HG03565 (cell line): ENCODE results near the gene INTS6.
"Not testable (repeated sequence)": the region's sequence is repeated elsewhere in the genome, so short reads cannot be mapped to it uniquely, and the experiment has no call there.

Experiments used
- ATAC-seq: cut with Tn5 transposase; IDR thresholded peaks from one replicate; pipeline ENCODE4 v1.9.1; 2021; ENCODE audit warnings: mild to moderate bottlenecking, moderate library complexity; ENCODE audit not compliant: unreplicated experiment

Gene INTS6

DNA sequence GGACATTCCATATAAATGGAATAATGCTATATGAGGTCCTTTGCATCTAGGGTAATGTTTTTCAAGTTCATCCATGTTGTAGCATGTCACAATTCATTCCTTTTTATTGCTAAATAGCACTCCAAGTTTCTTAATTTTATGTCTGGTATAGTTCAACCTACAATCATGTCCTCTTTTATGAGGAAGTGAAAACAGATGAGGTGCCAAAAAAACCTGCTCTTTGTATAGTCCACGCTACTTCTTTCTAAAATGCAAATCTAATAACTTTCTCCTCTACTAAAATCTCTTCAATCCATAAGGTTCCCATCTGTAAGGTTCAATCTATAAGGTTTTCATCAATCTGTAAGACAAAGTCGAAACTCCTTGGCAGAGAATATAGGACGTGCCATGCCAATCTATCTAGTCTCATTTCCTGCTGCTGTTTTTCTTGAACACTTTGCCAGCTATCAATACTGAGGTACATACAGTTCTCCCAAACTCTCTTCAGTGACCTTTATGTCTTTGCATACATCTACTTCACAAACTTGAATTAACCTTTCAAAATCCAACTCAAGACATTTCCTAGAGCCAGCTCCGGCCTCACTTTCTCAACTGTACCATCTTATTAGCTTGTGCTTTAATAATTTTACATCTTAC lies 33.7 kb downstream of the INTS6 start:
- ATAC-seq: peak; percentile 47

DNA sequence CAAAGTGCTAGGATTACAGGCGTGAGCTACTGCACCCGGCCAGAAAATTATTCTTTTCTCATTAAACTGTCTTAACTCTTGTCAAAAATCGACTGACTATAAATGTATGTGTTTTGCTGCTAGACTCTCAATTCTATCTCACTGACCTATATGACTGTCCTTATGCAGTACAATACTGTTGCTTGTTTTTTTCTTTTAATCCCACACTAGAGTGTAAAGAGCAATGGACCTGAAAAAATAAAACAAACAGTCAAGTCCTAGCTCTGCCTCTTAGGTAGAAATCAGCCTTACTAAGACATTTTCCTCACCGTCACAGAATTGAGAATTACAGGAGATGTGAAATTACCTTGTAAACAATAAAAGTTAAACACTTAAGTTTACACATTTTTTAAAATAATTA lies 35.1 kb downstream of the INTS6 start:
- no peak for ATAC-seq

DNA sequence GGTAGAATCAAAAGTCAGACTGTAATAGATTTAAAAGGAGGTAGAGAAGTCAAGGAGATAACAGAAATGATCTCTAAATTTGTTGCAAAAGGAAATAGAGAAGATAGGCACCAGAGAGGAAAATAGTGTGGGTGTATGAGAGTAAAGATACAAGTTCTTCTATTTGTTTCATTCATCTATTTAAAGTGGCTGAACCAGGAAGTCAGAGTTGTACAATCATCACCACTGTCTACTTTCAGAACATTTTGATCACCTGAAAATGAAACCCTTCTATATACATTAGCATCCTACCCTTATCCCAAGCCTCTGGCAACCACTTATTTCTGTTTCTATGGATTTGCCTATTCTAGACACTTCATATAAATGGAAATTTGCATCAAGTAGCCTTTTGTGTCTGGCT lies 36.7 kb downstream of the INTS6 start:
- no peak for ATAC-seq

DNA sequence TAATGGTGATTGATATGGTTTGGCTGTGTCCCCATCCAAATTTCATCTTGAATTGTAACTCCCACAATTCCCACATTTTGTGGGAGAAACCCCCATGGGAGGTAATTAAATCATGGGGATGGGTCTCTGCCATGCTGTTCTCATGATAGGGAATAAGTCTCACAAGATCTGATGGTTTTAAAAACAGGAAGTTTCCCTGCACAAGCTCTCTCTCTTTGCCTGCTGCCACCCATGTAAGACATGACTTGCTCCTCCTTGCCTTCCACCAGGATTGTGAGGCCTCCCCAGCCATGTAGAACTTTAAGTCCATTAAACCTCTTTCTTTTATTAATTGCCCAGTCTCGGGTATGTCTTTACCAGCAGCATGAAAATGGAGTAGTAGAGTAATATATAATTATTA lies 37.5 kb downstream of the INTS6 start:
- ATAC-seq: not testable (repeated sequence)

DNA sequence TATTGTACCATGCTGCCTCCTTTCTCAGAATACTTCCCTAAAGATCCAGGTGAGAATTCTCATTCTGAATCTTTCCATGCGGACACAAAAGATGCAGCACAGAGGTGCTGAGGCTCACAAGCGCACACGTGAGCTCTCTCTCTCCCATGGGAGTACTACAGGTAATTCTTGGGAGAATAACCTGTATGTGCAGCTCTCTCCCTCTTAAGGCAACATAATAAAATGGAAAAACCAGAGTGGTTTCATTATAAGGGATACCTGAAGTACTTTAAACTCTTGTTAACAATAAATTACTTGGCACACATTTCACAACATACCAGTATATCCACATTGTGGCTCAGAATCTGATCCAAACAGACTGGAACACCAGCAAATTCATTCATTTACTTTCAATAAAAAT lies 40.4 kb downstream of the INTS6 start:
- ATAC-seq: no peak

DNA sequence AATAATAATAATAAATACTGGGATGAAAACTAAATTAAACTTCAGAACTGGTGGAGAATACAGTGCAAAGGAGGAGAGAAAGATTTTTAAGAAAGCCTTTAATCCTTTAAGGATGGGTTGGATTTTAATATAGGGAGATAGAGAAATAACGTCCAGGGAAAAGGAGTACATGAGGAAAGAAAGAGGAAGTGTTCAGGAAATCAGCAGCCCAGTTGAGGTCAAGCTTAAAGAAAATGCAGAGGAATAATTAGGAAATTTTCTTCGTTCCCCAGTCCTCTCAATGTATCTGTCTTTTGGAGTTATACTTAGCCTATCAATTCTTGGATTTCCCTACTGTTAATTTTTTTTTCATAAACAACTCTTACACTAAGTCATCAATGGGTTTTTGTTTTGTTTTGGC lies 47.7 kb downstream of the INTS6 start:
- no peak for ATAC-seq

DNA sequence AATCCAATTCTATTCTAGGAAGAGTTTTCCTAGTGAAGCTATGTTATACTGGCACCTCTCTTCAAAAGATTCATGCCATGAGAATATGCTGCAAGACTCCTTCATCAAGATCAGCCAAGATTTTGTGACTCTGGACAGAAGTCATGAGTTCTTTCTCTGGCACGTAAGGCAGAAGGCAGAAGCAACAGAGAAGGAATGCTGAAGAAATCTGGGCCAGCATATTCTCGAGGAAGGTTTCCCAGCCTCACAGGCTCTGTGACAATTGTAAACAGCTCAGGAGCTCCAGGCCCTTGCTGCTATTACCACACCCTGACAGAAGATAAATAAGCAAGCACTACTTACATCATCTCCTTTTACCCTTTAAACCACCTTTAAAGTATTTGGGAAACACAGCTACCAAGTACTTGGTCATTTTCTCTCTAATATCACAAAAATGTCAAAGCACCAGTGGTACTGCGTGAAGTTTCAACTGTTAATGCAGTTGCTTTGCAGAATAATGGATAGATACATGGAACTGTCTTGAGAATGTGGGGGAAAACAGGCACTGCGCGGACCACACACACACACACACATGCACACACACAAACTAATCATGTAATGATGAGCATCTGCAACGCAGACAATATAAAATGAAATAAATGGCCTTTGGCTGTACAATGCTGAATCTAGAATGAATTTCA lies 55.4 kb downstream of the INTS6 start:
- ATAC-seq: no peak

DNA sequence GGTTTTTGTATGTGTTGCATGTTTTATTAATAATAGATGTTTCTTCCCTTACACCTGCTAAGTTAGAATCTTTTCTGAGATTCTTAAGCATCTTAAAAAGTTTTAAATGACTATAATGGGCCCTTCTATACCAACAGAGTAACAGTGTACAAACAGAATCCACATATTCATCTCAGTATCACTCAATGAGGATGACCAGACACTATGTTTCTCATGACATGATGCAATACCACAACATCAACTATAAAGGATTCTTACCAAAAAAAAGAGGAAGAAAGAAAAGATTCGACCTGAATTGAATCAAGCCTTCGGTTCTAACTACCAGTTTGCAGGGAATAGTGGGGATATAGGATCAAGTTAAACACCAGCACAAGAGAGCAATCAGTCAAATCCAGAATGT lies 56.5 kb downstream of the INTS6 start:
- peak; percentile 72 for ATAC-seq

DNA sequence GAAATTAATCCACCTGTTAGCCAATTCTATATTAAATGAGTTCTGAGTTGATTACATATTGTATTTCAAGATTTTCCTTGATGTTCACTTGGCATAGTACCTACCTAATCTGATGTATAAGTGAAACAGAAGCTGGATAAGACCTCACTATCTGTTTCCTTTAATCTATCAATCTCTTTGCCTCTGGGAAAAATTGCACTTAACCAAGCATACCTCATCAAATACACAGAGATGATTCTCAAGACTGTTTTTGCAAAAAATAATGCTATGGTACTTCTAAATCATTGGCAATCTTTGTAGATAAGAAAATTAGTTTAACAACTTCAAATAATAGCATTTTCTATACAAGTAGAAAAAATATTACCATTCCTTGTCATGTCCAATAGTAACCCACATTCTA lies 58.1 kb downstream of the INTS6 start:
- ATAC-seq: no peak

DNA sequence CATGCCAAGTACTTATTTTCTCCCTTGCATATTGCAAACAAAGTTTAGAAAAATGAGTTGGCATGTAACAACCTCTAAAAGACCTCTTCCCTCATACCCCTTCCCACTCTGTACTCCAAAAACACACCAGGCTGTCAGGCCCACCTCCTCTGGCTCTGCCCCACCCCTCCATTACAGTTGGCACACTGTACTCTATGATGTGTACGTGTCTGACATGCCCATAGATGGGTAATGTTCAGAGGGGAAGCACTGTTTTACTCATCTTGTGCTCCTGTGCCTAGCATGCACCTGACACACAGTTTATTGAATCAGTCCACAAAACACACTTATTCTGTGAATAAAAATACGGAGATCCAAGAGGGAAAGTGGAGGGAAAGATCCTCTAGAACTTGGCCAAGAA lies 67.7 kb downstream of the INTS6 start:
- no peak for ATAC-seq

DNA sequence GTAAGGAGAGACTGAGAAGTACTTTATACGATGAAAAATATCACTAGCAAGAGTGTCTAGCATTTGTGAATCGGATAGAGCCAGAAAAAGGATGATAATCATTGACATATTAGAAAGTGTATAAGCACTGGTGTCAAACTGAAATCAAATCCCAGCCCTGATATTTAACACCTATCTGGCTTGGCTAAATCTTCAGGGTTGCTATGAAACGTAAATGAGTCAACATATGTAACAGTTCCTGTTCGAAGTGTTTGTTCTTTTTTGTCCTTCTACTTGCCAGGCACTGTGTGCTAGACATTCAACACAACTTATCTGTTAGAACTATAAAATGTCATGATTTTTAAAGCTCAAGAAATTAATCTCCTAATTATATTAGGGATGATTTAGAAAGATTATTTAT lies 72.6 kb downstream of the INTS6 start:
- ATAC-seq: no peak

DNA sequence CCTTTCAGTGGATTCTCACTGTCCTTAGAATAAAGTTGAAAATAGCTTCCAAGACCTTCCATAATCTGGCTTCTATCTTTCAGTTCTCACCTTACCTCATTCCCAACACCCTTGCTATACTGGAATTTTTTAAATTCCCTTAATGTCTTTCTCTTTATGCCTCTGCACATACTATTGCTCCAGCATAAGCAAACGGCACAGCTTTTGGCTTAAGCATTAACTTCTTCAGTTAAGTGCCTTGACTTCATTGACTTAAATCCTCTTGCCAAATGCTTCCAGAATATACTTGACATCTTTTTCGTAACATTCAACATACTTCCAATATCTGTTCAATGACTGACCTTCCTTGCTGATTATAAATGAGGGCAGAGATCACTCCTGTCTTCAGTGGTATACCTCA lies 79.4 kb downstream of the INTS6 start:
- no peak for ATAC-seq

DNA sequence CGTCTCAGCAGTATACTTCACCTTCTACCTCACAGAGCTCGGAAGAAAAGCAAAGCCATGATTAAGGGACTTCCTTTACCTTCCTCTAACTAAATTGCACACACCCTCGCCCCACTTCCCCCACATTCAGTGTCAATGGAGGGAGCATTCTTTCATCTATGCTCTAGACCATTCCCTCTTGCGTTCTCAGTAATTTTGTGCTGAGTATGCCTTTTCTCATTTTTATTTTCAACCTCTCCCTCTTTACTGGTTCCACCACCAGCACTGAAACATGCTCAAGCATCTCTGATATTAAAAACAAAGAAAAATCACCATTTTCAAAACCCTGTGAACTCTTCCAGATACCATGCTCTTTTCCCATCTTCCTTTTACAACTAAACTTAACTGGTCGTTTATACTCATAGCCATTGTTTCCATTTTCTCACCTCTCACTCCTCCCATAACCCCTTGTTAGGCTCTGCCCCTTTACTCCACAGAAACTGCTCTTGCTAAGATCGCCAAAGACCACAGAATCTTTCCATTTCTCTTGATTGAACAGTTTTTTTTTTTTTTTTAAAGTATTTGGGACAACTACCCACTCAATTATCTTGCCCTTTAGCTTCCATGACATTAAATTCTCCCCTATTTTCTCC lies 81.0 kb downstream of the INTS6 start:
- no peak for ATAC-seq

DNA sequence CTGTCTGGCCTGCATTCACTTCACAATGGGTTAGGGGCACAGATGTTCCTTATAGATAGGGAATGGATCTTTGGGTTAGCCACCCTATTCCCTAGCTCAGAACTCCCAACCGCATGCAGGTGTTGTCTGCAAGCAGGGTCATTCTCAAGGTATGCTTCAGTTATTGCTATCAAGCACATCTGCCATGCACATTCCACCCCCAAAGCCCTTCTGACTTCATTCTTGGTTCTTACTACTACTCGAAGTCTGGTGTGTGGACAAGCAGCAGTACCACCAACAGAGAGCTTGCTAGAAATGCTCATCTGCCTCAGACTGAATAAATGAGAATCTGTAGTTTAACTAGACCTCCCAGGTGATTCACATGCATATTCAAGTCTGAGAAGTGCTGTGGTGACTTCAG lies 82.0 kb downstream of the INTS6 start:
- no peak for ATAC-seq

DNA sequence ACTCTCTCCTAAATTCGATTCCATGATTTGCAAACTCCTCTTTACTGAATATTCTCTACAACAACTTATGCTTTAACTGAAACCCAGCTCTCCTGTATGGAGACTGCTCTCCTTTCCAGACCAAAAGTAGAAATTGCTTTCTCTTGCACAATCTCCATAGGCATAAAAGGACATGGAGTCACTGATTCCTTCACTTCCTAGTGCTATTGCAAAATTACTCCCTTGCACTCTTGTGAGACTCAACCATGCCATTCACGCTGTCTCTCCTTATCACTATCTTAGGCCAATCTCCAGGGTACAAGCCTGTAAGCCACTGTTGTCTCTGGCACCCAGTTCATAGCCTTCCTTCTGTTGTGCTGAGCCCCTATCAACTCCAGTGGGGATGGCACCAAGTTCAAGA lies 82.7 kb downstream of the INTS6 start:
- ATAC-seq: no peak

DNA sequence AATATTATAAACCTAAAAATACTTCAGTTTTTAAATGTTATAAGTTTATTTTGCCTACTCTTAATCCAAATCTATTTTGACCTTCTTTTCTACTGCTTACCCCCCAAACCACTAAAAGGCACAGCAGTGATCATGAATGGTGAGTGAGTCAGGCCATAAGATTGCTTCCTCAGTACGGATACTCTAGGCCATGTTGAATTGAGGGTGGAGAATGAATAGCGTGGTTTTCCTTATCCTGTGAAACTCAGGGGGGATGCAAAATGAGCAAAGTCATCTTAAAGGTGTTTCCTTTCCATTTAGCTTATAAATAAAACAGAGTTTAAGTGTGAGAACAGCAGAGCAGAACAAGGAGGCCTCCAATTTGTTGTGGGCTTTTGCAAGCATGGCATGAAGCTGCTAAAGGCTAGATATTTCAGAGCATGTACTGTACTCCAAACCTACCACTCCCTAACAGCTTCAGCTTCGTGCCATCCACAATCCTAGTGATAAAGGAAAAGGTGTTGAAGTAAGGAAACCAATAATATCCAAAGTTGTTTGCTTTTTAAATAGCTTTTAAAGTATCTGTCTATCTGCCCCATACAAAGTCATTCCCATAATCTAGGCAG lies 88.3 kb downstream of the INTS6 start:
- no peak for ATAC-seq

DNA sequence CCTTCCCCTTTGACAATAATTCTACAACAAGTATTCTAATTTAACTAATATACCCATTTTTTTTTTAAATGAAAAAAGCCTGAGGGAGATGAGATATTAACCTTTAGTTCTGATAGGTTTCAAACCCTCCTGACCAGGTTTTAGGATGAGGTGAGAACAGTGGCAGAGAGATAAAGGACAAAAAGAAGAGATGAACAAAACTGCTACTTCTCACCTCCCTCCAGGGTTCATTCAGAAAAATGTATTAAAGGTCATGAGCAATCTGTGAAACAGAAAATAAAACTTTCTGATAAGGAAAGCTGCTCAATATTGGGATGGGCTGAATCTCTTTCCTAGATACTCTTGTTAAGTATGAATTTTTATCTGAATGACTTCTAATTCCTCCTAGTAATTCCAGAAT lies 89.2 kb downstream of the INTS6 start:
- ATAC-seq: no peak

DNA sequence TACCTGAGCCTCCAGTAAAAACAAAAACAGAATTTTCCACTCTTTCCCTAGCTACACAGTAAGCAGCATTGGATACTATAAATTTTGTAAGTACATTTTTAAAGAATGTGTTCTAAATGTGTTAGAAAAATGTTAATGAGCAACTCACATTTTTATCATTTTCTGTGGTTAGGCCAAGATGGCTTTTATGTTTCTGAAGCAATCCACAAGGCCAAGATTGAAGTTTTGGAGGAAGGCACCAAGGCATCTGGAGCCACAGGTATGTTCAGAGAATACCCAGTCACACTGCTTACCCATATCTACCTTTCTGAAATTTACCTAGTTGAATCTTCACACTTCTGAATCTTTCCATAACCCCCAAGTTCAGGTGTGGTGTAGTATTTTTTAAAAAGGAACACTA lies 91.7 kb downstream of the INTS6 start:
- ATAC-seq: no peak

DNA sequence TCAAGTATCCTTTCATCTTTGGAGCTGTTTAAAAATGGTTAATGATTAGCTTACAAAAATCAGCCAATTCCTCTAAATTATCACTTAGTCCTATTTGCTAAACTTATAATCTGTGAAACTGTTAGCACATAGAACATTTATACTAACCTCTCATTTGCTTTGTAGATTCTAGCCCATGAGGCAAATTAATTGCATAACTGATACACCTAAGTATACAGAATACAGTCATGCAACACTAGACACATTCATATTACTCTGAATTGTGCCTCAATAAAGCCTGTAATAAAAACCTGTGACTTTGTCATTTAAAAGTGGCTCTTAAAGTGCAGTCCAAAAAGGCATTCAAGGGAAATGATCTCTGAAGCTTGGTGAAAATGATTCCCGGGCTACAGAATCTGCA lies 92.3 kb downstream of the INTS6 start:
- no peak for ATAC-seq

DNA sequence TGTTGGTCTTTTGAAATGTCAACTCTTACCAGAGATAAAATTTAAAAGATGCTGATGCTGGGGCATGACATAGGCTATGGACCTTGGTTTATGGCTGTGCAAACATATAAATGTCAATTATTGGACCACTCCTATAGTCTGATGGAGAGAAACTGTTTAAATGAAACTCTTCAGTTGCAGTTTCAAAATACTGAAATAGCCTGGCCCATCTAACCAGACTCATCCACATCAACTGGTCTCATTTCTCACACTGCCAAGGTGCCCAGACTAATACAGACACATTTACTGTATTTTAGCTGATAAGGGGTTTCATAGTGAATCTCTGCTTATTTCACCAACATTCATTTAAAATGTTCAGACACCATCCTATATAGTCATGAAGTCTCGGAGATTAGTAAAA lies 93.5 kb downstream of the INTS6 start:
- ATAC-seq: no peak

DNA sequence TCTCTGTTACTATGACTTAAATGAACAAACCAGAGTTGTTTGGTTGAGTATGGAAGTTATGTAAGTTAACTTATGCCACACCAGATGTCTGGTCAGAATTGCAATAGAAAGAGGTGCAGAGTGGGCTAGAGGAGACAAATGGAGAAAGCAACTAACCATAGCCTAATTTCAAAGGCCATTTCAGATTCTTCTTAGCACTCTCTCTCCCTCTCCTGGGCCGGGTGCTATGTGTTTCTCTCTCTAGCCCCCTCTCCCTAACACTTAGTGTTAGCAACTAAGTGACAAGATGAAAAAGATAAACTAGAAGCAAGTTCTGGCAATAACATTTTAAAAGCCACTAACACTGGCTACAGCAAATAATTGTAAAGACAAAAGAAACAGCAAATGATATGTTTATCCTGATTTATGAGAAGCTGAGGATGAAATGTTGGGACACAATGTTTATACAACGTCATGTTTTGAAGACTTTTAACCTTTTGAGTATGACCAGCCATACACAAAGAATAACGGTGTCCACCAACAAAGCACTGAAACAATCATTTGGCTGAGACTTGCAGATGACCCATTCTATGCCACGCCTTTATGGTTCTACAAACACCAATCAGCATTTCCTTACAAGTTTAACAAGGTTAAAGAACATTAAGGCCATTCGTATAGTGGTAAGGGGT lies 94.8 kb downstream of the INTS6 start:
- no peak for ATAC-seq

DNA sequence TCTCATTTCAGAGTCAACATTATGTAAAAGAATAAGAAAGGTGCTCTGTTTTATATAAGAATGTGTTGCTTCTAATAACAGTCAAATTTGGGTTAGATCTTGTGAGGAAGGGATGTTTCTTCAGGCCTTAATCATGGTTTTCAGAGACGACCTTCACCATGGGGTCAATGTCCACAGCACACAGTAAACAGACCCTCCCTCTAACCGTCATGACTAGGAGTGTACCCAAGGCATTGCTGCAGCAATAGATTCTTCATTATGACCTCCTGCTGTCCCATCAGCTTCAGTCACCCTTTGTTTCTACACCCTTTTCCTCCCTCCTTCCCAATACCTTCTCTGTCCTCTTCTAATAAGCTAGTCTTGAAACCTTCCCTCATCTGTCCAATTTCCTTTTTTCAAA lies 97.6 kb downstream of the INTS6 start:
- no peak for ATAC-seq
